Peyer's patch (tissue), 4 donors: Measurements from ENCODE around the gene RADIL. TPM values are rescaled to one million over a fixed set of nuclear protein-coding genes. Genes with fewer than 3 reads are reported as not detected.

Experiments
- DNase-seq, 3 donors: peaks; one replicate each; pipeline ENCODE4 v3.0.0-alpha.2; 2017 to 2019
- H3K27ac ChIP-seq, 4 donors: fragments of 200-600 bp; sonication (generic); one replicate each; pipeline ENCODE4 v1.5.1; 2016 to 2019
- H3K27me3 ChIP-seq, 2 donors: fragments of 200-600 bp; sonication (generic); one replicate each; pipeline ENCODE4 v1.5.1; 2019
- H3K36me3 ChIP-seq, 3 donors: fragments of 200-600 bp; sonication (generic); one replicate each; pipeline ENCODE4 v1.5.1; 2016 to 2019
- H3K4me1 ChIP-seq, 4 donors: fragments of 200-600 bp; sonication (generic); one replicate each; pipeline ENCODE4 v1.5.1; 2016 to 2019
- H3K4me3 ChIP-seq, 4 donors: fragments of 200-600 bp; sonication (generic); 1 replicate in 3 of 4; 2 replicates in 1 of 4; pipeline ENCODE4 v1.5.1; 2016 to 2019; ENCODE audit warnings: mild to moderate bottlenecking in 1 of 4
- H3K9me3 ChIP-seq, 4 donors: fragments of 200-600 bp; sonication (generic); one replicate each; pipeline ENCODE4 v1.5.1; 2016 to 2019; ENCODE audit warnings: mild to moderate bottlenecking in 1 of 4
- POLR2A ChIP-seq, 2 donors: fragments of 450-650 bp; IDR thresholded peaks; one replicate each; pipeline ENCODE4 v1.5.1; 2017; ENCODE audit warnings: antibody characterized with exemption in 2 of 2, mild to moderate bottlenecking in 2 of 2, moderate library complexity in 2 of 2
- total RNA-seq, 4 donors: library from RNA; depleted of rRNA; stranded (reverse); fragments of >200 nt; gene quantifications; one replicate each; pipeline ENCODE4 v1.1.0, GENCODE V29; 2016
- TF ChIP-seq, protein P1 (sequence below), 6 experiments: fragments of 450-650 bp in 4 of 6; fragments of 200-600 bp in 2 of 6; sonication (generic) in 1 of 6; IDR thresholded peaks; one replicate each; pipeline ENCODE4 v1.5.1; 2017 to 2019; ENCODE audit warnings: antibody characterized with exemption in 6 of 6, mild to moderate bottlenecking in 3 of 6, moderate library complexity in 1 of 6

The RADIL gene
- total RNA-seq, 4 donors from 2014 or later, result 1.1 to 16.5 (median 4.5) TPM

DNA sequence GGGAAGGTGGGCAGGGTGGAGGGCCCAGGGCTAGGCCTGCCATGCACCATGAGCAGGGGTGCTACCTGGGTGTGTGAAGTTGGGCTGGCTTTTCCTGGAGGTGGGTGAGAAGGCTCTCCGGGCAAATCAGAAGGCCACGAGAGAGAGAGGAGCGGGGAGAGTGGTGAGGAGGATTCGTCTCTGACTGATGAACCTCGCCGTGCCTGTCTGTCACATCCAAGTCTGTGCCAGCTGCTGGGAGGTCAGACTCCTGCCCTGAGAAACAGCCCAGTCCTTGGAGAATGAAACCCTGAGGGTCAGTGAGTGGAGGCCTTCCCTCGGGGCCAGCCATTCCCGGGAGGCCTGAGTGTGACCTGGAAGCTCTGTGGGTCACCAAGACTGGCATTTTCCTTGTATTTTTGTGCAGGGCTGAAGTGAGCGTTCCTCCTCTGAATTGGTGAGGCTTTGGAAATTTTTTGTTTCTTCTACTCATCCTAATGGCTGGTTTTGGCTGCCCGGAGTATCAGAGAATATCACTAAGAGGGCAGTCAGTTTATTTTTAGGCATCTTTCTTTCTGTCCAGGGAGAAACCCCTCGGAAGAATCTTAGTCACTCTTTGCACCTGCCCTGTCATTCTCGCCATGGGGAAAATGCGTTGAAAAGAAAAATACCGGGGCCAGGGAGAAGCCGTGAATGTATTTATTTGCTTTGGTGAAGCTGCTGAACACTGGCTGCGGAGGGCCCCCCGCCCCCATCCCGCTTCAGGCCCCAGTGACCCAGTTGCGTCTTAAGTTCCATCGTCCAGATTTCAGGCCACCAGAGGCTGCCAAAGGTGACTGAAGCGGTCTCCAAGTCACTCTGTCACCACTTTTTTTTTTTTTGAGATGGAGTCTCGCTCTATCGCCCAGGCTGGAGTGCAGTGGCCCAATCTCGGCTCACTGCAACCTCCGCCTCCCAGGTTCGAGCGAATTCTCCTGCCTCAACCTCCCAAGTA is 114.6 kb downstream of the RADIL start:
- Histone ChIP-seq H3K4me3 (peak overlapping the region in 1 of 4 donors; percentile 12), H3K36me3 (peaks cover 0 to 16% (median 0%) of the 10 kb centered on the region in 3 donors), H3K27me3 (no peaks in the 10 kb centered on the region), H3K4me1 (no peaks in the 10 kb centered on the region), H3K27ac (peak overlapping the region in 1 of 4 donors; percentile 66), H3K9me3 (no peaks in the 10 kb centered on the region)
- no peak for TF ChIP-seq POLR2A (IDR thresholded peaks at IDR 0.05)
- TF ChIP-seq, protein P1, sequence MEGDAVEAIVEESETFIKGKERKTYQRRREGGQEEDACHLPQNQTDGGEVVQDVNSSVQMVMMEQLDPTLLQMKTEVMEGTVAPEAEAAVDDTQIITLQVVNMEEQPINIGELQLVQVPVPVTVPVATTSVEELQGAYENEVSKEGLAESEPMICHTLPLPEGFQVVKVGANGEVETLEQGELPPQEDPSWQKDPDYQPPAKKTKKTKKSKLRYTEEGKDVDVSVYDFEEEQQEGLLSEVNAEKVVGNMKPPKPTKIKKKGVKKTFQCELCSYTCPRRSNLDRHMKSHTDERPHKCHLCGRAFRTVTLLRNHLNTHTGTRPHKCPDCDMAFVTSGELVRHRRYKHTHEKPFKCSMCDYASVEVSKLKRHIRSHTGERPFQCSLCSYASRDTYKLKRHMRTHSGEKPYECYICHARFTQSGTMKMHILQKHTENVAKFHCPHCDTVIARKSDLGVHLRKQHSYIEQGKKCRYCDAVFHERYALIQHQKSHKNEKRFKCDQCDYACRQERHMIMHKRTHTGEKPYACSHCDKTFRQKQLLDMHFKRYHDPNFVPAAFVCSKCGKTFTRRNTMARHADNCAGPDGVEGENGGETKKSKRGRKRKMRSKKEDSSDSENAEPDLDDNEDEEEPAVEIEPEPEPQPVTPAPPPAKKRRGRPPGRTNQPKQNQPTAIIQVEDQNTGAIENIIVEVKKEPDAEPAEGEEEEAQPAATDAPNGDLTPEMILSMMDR (IDR thresholded peaks at IDR 0.05), result no peak
- no peak for DNase-seq

DNA sequence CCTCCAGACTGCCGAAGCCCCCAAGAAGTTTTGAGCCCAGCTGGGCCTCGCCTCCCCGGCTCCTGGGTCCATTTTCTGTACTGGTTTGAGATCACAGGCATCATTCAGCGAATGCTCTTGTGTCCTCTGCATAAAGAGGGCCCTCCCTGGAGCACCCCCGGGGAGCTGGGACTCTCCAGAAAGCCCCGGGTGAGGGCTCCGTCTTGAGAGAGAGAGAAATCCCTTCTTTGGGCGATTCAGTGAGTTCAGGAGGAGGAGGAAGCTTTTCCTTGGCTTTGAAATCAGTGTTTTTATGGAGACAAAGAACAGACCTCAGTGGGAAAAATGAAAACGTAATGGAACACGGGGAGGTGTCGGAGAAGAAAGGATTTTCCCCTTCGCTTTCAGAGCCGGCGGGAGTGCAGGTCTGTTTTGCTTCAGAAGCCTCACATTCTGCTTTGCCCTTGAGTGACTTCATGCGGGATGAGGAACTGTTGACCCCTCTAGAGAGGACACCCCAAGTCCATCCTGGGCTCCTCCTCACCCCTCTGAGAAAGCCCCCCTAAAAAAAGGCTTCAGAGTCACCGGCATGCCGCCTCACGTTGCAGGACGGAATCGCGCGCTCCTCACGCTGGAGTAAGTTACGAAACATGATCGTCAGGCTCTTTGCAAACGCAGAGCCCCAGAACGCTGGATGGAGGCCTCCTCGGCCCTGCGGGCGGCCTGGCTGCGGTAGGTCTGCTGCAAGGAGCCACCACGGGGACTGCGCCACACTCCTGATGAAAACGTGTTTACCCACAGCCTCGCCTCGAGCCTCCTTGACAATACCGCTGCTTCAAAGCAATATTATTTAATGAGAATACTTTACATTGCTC is 116.6 kb downstream of the RADIL start:
- Histone ChIP-seq H3K27ac (peak overlapping the region in 1 of 4 donors; percentile 80), H3K27me3 (no peaks in the 10 kb centered on the region), H3K4me3 (peak overlapping the region in 1 of 4 donors; percentile 7), H3K9me3 (no peaks in the 10 kb centered on the region), H3K36me3 (peaks cover 0 to 36% (median 0%) of the 10 kb centered on the region in 3 donors), H3K4me1 (no peaks in the 10 kb centered on the region)
- TF ChIP-seq POLR2A (IDR thresholded peaks at IDR 0.05), result no peak
- TF ChIP-seq, protein P1 (IDR thresholded peaks at IDR 0.05), result no peak
- DNase-seq, result no peak

DNA sequence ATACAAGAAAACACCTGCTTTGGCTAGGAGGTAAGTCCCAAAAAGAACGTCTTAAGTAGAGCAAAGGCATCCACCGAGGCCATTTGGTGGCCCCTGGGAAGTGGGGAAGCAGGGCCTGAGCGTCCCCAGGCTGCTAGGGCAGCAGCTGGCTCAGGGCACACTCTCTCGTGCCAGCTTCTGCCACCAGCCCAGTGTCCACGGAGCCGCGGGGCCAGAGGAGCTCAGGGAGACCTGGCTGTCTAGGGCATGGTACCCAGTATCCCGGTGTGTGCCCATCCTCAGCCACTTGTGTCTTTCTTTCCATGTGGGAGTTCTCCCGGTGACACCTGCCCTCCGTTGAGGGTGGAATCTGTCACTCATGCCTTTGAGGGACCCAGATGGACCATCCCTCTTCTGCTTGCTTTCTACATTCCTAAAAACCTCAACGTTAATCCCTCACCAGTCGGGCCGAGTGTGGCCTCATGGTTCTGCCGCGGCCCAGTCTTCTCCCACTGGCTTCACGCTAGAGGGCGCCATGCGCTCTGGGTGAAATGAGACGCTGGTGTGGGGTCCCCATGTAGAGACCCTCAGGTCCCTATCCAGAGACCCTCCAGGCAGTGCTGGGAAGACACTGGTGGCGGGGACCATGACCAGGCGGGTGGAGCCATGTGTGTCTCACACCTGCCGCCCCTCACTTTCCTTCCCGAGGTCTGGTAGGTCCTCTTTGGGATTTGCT is 117.6 kb downstream of the RADIL start:
- Histone ChIP-seq H3K27ac (peak overlapping the region in 1 of 4 donors; percentile 80), H3K4me3 (no peak overlapping the region), H3K36me3 (peaks cover 0 to 46% (median 0%) of the 10 kb centered on the region in 3 donors), H3K27me3 (no peaks in the 10 kb centered on the region), H3K4me1 (no peaks in the 10 kb centered on the region), H3K9me3 (no peaks in the 10 kb centered on the region)
- no peak for DNase-seq
- TF ChIP-seq, protein P1 (IDR thresholded peaks at IDR 0.05), result no peak
- no peak for TF ChIP-seq POLR2A (IDR thresholded peaks at IDR 0.05)

DNA sequence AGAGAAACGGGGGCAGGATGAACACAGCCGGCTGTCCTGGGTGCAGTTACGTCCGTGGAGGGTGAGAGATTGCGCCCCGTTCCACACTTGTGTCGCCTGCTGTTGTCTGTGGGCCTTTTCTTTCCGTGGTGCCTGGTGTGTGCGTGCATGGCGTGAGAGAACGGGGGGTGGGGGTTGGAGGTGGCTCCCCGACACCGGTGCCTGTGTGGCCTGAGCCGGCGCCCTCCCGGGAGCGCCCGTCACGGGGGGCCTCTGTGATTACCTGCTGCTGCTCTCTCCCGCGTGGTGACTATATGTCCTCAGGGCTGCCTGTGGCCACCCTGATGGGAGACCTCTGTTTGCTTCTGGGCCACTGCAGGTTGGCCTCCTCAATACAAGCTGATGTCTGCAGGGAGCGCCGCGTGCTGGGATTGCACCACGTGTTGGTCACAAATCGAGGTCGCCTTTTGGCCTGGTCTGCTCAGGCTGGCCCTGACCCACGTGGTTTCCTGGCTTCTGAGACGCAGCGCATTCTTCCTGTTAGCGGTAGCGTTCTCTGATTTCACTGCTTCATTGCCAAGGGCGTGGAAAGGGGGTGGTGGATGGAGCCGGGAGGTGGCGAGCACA is 119.0 kb downstream of the RADIL start:
- no peaks in the 10 kb centered on the region for H3K9me3 ChIP-seq
- no peak overlapping the region for H3K4me3 ChIP-seq
- H3K4me1 ChIP-seq, result no peaks in the 10 kb centered on the region
- H3K36me3 ChIP-seq, result peaks cover 0 to 60% (median 0%) of the 10 kb centered on the region in 3 donors
- no peak for DNase-seq
- H3K27me3 ChIP-seq, result no peaks in the 10 kb centered on the region
- TF ChIP-seq POLR2A (IDR thresholded peaks at IDR 0.05), result no peak
- TF ChIP-seq, protein P1 (IDR thresholded peaks at IDR 0.05), result no peak
- no peak overlapping the region for H3K27ac ChIP-seq

DNA sequence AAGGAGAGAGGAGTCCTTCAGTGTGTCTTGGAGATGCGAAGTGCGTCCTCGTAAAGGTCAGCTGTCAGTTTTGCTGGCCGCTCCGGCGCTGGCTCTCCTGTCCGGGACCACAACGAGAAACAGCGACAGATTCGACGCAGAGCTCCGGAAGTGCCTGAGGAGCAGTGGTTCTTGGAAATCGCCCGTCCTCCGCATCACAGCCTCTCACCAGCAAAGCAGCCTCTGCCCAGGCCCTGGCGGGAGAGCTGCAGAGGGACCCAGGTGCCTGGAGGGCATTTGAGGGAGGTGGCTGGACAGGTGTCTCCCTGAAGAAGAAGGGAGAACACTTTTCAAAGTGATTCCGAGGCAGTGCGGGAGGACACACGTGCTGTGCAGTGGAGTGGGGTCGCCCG is 119.7 kb downstream of the RADIL start:
- Histone ChIP-seq H3K4me1 (no peaks in the 10 kb centered on the region), H3K27ac (no peak overlapping the region), H3K4me3 (no peak overlapping the region), H3K36me3 (peaks cover 0 to 67% (median 0%) of the 10 kb centered on the region in 3 donors), H3K9me3 (no peaks in the 10 kb centered on the region), H3K27me3 (no peaks in the 10 kb centered on the region)
- DNase-seq, result no peak
- TF ChIP-seq, protein P1 (IDR thresholded peaks at IDR 0.05), result no peak
- TF ChIP-seq POLR2A (IDR thresholded peaks at IDR 0.05), result no peak
